NT2/D1 (cell line): ENCODE measurements around the gene ANGPT4.

Experiments
- SUZ12 ChIP-seq: IDR thresholded peaks from 2 replicates; pipeline ENCODE4 v1.6.1; 2011; ENCODE audit not compliant: insufficient read length, insufficient read depth; ENCODE audit errors: extremely low read depth
- YY1 ChIP-seq: IDR thresholded peaks from 2 replicates; pipeline ENCODE4 v1.6.1; 2011; ENCODE audit not compliant: insufficient read length, insufficient read depth
- ZNF274 ChIP-seq: IDR thresholded peaks from 2 replicates; pipeline ENCODE4 v1.6.1; 2011; ENCODE audit warnings: mild to moderate bottlenecking, low read depth, low read length

GRCh38 chr20:868279-868678, 47.9 kb downstream of the ANGPT4 start:
- TF ChIP-seq SUZ12: no peak
- no peak for TF ChIP-seq ZNF274
- no peak for TF ChIP-seq YY1
